ENCODE results near the gene C13orf46. TPM values are rescaled to one million over a fixed set of nuclear protein-coding genes. Genes with fewer than 3 reads are reported as not detected.

The C13orf46 gene
- total RNA-seq, 1 donor: under 0.01 TPM

DNA sequence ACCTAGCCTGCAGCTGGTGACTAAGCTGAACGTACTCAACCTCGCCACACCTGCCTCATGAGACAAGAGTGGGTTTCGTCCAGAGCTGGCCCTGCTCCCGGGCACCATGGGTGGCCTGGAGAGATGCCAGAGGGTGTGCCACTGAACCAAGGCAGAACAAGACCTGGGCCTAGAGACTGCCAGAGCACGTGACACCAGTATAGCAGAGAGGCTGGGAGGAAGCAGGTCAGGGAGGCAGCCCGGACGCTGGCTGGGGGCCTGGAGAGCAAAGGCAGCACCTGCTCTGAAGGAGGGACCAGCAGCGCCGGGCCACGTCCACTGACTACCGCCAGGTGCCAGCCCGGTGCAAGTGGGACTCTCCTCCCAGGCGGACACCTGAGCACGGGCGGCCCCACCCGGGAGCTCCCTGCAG is 7.3 kb upstream of the C13orf46 start:
- TF ChIP-seq, protein P1, sequence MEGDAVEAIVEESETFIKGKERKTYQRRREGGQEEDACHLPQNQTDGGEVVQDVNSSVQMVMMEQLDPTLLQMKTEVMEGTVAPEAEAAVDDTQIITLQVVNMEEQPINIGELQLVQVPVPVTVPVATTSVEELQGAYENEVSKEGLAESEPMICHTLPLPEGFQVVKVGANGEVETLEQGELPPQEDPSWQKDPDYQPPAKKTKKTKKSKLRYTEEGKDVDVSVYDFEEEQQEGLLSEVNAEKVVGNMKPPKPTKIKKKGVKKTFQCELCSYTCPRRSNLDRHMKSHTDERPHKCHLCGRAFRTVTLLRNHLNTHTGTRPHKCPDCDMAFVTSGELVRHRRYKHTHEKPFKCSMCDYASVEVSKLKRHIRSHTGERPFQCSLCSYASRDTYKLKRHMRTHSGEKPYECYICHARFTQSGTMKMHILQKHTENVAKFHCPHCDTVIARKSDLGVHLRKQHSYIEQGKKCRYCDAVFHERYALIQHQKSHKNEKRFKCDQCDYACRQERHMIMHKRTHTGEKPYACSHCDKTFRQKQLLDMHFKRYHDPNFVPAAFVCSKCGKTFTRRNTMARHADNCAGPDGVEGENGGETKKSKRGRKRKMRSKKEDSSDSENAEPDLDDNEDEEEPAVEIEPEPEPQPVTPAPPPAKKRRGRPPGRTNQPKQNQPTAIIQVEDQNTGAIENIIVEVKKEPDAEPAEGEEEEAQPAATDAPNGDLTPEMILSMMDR (IDR thresholded peaks at IDR 0.05; ENCODE audit: insufficient read depth, low read depth, low read length): no peak
- no peak for DNase-seq (ENCODE audit: low read depth)

DNA sequence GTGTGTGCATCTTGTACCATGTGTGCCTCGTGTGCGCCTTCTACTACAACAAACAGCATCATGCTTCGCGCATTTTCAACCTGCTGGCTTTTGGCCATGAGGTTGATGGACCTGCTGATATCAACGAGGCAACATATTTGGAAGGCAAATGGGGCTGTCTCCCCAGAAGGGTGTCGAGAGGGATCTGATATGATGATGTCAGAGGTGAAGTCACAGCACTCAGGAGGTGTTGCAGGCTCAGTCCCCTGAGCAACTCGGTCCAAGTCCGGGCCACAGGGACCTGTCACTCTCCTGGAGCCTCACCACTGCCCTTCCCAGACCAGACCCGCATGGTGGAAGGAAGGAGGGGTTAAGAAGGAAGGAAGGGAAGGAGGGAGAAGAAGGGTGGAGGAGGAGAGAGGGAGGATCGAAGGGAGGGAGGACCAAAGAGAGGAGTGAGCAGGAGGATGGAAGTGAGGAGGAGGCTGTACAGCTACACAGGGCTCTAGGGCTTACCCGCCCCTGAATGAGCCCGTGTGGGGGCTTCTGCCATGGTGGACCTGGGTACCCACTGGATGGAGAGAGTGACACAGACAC is 6.7 kb upstream of the C13orf46 start:
- no peak overlapping the region for H3K4me3 ChIP-seq (ENCODE audit: low read depth, low read length)
- DNase-seq (ENCODE audit: low read depth): no peak
- TF ChIP-seq, protein P1 (IDR thresholded peaks at IDR 0.05; ENCODE audit: insufficient read depth, low read depth, low read length): no peak

More for the DNA sequence above, 7.3 kb upstream of the C13orf46 start:
- no peak overlapping the region for H3K4me3 ChIP-seq (ENCODE audit: low read depth, low read length)

DNA sequence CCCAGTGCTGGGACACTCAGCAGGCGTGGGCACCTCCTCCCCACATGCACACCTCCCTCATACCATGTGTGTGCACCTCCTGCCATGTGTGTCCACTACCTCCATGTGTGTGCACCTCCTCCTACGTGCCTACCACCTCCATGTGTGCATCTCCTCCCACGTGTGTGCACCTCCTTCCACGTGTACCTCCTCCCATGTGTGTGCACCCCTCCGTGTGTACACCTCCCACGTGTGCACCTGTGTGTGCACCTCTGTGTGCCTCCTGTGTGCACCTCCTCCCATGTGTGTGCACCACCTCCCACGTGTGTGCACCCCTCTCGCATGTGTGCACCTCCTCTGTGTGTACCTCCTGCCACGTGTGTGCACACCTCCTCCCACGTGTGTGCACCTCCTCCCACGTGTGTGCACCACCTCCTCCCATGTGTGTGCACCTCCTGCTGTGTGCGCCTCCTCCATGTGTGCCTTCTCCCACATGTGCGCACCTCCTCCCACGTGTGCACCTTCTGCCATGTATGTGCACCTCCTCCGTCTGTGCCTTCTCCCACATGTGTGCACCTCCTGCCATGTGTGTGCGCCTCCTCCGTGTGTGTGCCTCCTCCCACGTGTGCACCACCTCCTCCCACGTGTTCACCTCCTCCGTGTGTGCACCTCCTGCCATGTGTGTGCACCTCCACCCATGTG is 6.1 kb upstream of the C13orf46 start:
- DNase-seq (ENCODE audit: low read depth): no peak
- TF ChIP-seq, protein P1 (IDR thresholded peaks at IDR 0.05; ENCODE audit: insufficient read depth, low read depth, low read length): no peak
- H3K4me3 ChIP-seq (ENCODE audit: low read depth, low read length): no peak overlapping the region

DNA sequence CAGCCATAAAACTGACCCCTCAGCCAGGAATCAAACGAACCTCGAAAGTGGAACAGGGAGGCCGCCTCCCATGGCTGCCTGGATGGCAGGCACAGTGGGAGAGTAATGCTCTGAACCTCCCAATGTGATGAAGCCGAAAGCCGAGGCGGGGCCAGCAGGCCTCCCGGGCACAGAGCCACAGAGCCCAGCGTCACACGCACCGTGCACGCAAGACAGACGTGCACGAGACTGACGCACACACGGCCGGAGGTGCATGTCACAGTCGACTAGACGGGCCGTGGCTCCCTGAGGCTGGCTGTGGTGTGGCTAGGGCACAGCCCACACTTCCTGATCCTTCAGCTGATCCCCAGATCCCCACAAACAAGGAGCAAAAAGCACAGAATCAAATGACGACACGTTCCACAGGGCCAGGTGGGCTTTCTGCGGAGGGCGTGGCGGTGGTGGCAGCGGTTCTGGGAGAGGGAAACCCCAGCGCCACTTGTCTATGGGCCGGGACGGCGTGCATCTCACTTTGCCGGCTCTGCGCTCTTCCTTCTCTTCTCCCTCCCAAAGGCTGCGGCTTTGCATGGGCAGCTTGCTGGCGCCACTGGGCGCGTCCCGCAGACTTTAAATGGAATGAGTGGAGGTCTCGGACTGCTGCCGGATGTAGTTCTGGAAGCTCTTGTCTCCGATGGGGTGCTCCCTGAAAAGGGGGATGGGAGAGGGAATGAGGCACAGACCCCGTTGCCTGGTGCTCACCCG is 5.0 kb upstream of the C13orf46 start:
- DNase-seq (ENCODE audit: low read depth): no peak
- no peak overlapping the region for H3K4me3 ChIP-seq (ENCODE audit: low read depth, low read length)
- TF ChIP-seq, protein P1 (IDR thresholded peaks at IDR 0.05; ENCODE audit: insufficient read depth, low read depth, low read length): no peak

DNA sequence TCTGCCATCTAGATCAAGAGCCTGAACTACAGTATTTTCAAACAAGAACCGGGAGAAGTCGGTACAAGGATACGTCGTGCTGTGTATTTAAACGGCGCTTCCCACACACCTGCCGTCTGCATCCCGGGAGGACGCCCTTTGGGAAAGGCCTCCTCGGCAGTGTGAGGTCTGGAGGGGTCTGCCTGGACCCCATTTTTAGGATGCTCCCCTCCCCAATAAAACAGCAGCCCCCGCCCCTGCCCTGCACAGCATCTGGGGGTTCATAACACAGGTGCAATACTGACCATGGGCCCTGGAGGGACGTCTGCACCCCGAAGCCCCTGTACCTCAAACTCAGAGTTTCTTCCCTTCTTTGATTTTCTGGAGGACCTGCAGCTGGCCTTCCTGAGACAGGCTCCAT is 4.1 kb upstream of the C13orf46 start:
- DNase-seq (ENCODE audit: low read depth): no peak
- TF ChIP-seq, protein P1 (IDR thresholded peaks at IDR 0.05; ENCODE audit: insufficient read depth, low read depth, low read length): no peak
- H3K4me3 ChIP-seq (ENCODE audit: low read depth, low read length): no peak overlapping the region

DNA sequence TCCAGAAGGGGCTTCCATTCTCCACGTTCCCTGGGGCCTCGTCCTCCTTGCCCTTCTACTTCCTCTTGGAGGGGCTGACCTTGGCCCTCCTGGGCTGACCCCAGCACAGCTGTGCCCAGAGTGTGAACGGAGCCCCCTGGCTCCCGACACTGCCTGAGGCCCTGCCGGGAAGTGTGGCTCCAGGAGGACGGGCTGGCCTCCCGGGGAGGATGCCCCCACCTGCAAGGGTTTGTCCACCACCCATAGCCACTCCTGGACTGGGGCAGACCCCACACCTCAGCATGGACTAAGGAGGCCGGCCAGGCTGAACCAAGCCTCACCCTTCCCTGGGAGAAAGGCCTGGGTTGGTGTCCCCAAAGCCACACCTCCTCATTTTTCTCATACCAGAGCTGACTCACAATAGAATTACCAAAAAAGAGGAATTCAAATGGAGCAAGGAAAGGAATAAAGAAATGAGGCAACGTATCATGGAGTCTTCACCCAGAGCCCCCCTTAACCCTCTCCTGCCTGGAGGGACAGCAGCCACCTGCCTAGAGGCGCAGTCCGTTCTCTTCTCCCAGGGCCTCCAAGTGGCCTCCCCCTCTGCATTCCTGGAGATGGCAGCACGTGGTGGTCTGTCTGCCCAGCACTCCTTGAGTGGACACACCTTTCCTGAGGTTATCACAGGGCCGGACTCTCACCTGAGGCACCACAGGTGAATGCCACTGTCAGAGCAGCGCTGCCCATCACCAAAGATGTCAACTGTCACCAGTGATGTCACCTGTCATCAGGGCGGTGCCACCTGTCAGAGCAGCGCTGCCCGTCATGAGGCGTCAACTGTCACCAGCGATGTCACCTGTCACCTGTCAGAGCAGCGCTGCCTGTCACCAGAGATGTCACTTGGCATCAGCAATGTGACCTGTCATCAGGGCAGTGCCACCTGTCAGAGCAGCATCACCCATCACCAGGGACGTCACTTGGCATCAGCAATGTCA is 3.1 kb upstream of the C13orf46 start:
- H3K4me3 ChIP-seq (ENCODE audit: low read depth, low read length): no peak overlapping the region
- TF ChIP-seq, protein P1 (IDR thresholded peaks at IDR 0.05; ENCODE audit: insufficient read depth, low read depth, low read length): no peak
- no peak for DNase-seq (ENCODE audit: low read depth)
